ENCODE results near the gene PRKCD. TPM values are rescaled to one million over a fixed set of nuclear protein-coding genes. Genes with fewer than 3 reads are reported as not detected.

The PRKCD gene
- polyA plus RNA-seq, 1 experiment = 13.7 TPM

- TF ChIP-seq CTCF (IDR thresholded peaks at IDR 0.05; ENCODE audit: low read depth, low read length) = no peak
- DNase-seq (ENCODE audit: low read depth, low spot score) = no peak
- ChIA-PET POLR2A (no interaction called here), CTCF (interaction anchor here (1.4 to 2.0 kb wide), 2 partner anchors 9 to 11 kb away, joined by 8 to 14 read pairs; no protein-coding TSS in a partner anchor)
- no peaks in the 10 kb centered on the region for H3K9me3 ChIP-seq (ENCODE audit: control insufficient read depth, insufficient read depth, low read length)
- no peak overlapping the region for H3K4me3 ChIP-seq (ENCODE audit: low read depth, low read length)
- no peak overlapping the region for H3K27ac ChIP-seq (ENCODE audit: low read depth, low read length)
- H3K27me3 ChIP-seq (ENCODE audit: control insufficient read depth, insufficient read depth, low read length) = no peaks in the 10 kb centered on the region
Observed at GRCh38 chr3:53123510-53123909, 37.5 kb upstream of the PRKCD start.

GRCh38 chr3:53123953-53124352 lies 37.1 kb upstream of the PRKCD start:
- Histone ChIP-seq H3K4me3 (ENCODE audit: low read depth, low read length) (no peak overlapping the region), H3K9me3 (ENCODE audit: control insufficient read depth, insufficient read depth, low read length) (no peaks in the 10 kb centered on the region), H3K27me3 (ENCODE audit: control insufficient read depth, insufficient read depth, low read length) (no peaks in the 10 kb centered on the region), H3K27ac (ENCODE audit: low read depth, low read length) (no peak overlapping the region)
- DNase-seq (ENCODE audit: low read depth, low spot score) = no peak
- no peak for TF ChIP-seq CTCF (IDR thresholded peaks at IDR 0.05; ENCODE audit: low read depth, low read length)
- ChIA-PET CTCF (no interaction called here), POLR2A (no interaction called here)

DNA sequence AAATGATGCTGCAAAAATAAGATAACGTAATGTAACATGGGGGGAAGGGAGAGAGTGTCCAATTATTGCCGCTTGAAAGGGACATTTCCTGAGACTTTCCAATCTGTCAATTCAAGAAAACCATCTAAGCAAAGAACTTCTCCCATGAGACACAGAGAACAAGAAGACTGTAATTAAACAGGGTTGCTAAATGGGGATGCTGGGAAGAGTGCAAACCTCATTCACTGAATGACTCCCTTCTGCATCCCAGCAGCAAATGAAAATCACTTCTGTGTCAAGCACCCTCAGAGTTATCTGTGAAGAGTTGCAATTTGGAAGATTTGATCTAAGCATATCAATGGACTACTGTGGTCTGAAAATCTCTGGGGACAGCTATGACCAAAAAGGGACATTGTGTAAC lies 34.4 kb upstream of the PRKCD start:
- H3K4me3 ChIP-seq (ENCODE audit: low read depth, low read length) = no peak overlapping the region
- no peak for DNase-seq (ENCODE audit: low read depth, low spot score)
- no peaks in the 10 kb centered on the region for H3K27me3 ChIP-seq (ENCODE audit: control insufficient read depth, insufficient read depth, low read length)
- no peak for TF ChIP-seq CTCF (IDR thresholded peaks at IDR 0.05; ENCODE audit: low read depth, low read length)
- no peak overlapping the region for H3K27ac ChIP-seq (ENCODE audit: low read depth, low read length)
- ChIA-PET CTCF (interaction anchor here (1.0 to 3.0 kb wide), 2 partner anchors 12 to 16 kb away, joined by 4 to 14 read pairs; no protein-coding TSS in a partner anchor), POLR2A (no interaction called here)
- no peaks in the 10 kb centered on the region; the same call in 1 of the 2 replicates for H3K9me3 ChIP-seq (ENCODE audit: control insufficient read depth, insufficient read depth, low read length)

GRCh38 chr3:53129344-53129743 lies 31.7 kb upstream of the PRKCD start:
- DNase-seq (ENCODE audit: low read depth, low spot score) = no peak
- Histone ChIP-seq H3K27me3 (ENCODE audit: control insufficient read depth, insufficient read depth, low read length) (no peaks in the 10 kb centered on the region), H3K27ac (ENCODE audit: low read depth, low read length) (no peak overlapping the region), H3K9me3 (ENCODE audit: control insufficient read depth, insufficient read depth, low read length) (no peaks in the 10 kb centered on the region; the same call in 1 of the 2 replicates), H3K4me3 (ENCODE audit: low read depth, low read length) (peak overlapping the region; percentile 96)
- ChIA-PET POLR2A (no interaction called here), CTCF (interaction anchor here (0.5 to 3.0 kb wide), 5 partner anchors 15 to 122 kb away, joined by 3 to 20 read pairs (median 6); no protein-coding TSS in a partner anchor)
- TF ChIP-seq CTCF (IDR thresholded peaks at IDR 0.05; ENCODE audit: low read depth, low read length) = no peak

DNA sequence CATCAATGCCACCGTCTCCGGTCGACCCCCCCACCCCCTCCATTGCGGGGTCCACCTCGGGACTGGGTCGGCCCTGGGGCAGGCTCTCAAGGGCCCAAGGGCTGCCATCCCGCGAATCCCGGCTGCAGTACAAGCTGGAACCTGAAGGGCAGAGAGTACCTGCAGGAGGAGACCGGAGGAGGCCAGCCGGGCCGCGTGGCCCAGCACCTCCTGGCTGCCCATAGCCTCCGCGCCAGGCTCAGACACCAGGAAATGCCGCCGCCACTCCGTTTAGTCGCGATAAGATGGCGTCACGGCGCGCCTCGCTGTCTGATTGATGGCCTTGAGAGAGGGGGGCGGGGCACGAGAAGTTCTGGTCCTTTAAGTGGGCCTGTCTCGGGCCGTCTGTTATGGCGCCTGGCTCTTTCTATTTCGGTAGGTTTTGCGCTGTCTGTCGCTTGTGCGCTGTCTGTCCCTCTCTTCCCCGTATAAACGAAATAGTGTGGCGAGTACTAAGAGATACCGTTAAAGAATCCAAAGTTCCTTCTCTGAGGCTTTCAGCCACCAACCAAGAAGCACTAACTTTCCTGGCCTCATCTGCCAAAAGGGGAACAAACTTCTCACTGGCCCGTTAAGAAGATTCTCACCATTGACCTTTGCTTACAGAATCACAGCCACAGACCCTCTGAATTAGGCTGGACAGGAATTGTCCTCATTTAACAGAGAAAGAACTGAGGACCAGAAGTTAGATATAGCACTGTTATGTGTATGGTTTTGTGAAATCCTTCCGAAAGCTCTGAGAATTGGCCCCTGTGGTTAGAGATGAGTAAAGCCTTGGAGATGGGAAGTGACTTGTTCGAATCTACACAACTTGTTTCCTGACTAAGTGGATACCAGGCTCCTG lies 30.6 kb upstream of the PRKCD start, which contains the start of gene RFT1:
TSS of gene RFT1 (minus strand) at position 257 of the 883 bp plus-strand sequence. CDS start at position 222, 35 bp downstream.
- H3K9me3 ChIP-seq (ENCODE audit: control insufficient read depth, insufficient read depth, low read length) = no peaks in the 10 kb centered on the region; the same call in 1 of the 2 replicates
- POLR2A ChIA-PET = no interaction called here
- CTCF ChIA-PET = interaction anchor here (0.5 to 2.9 kb wide), 4 partner anchors 16 to 137 kb away, joined by 3 to 20 read pairs (median 5); no protein-coding TSS in a partner anchor
- peak; percentile 15 for TF ChIP-seq CTCF (IDR thresholded peaks at IDR 0.05; ENCODE audit: low read depth, low read length)
- no peaks in the 10 kb centered on the region for H3K27me3 ChIP-seq (ENCODE audit: control insufficient read depth, insufficient read depth, low read length)
- peak within 1 kb of the TSS; percentile 96 for H3K4me3 ChIP-seq (ENCODE audit: low read depth, low read length)
- peak; percentile 84 for DNase-seq (ENCODE audit: low read depth, low spot score)
- peak within 1 kb of the TSS; percentile 82 for H3K27ac ChIP-seq (ENCODE audit: low read depth, low read length)

Data from AG04450 (cell line).